ENCODE measurements around the gene NTMT1.
"Not testable (repeated sequence)": the region's sequence is repeated elsewhere in the genome, so short reads cannot be mapped to it uniquely, and the experiment has no call there.

The NTMT1 gene

GRCh38 chr9:129654554-129655040 lies 28.6 kb downstream of the NTMT1 start:
- Histone ChIP-seq H3K27ac (ENCODE audit: low read depth, low read length) (no peak overlapping the region), H3K9ac (ENCODE audit: low read depth in 1 of 2, low read length in 2 of 2) (no peak overlapping the region), H3K36me3 (ENCODE audit: control insufficient read depth in 1 of 2, insufficient read depth in 2 of 2, low read length in 2 of 2) (no peaks in the 10 kb centered on the region), H3K4me3 (ENCODE audit: low read depth in 1 of 2, low read length in 2 of 2) (no peak overlapping the region), H3K27me3 (ENCODE audit: control insufficient read depth in 1 of 2, insufficient read depth in 2 of 2, low read length in 2 of 2) (no peaks in the 10 kb centered on the region), H3K4me1 (ENCODE audit: control insufficient read depth in 1 of 2, insufficient read depth in 2 of 2, low read length in 2 of 2) (peaks cover 8 to 11% of the 10 kb centered on the region in 2 donors), H3K9me3 (ENCODE audit: control insufficient read depth in 1 of 2, low read length in 2 of 2) (no peaks in the 10 kb centered on the region)

GRCh38 chr9:129655154-129655553 lies 29.2 kb downstream of the NTMT1 start:
- H3K9ac ChIP-seq (ENCODE audit: low read depth in 1 of 2, low read length in 2 of 2): no peak overlapping the region
- H3K36me3 ChIP-seq (ENCODE audit: control insufficient read depth in 1 of 2, insufficient read depth in 2 of 2, low read length in 2 of 2): no peaks in the 10 kb centered on the region
- H3K9me3 ChIP-seq (ENCODE audit: control insufficient read depth in 1 of 2, low read length in 2 of 2): no peaks in the 10 kb centered on the region
- H3K4me3 ChIP-seq (ENCODE audit: low read depth in 1 of 2, low read length in 2 of 2): no peak overlapping the region
- H3K27ac ChIP-seq (ENCODE audit: low read depth, low read length): no peak overlapping the region
- H3K4me1 ChIP-seq (ENCODE audit: control insufficient read depth in 1 of 2, insufficient read depth in 2 of 2, low read length in 2 of 2): peaks cover 8 to 11% of the 10 kb centered on the region in 2 donors
- no peaks in the 10 kb centered on the region for H3K27me3 ChIP-seq (ENCODE audit: control insufficient read depth in 1 of 2, insufficient read depth in 2 of 2, low read length in 2 of 2)

- Histone ChIP-seq H3K36me3 (ENCODE audit: control insufficient read depth in 1 of 2, insufficient read depth in 2 of 2, low read length in 2 of 2) (no peaks in the 10 kb centered on the region), H3K27ac (ENCODE audit: low read depth, low read length) (no peak overlapping the region), H3K9ac (ENCODE audit: low read depth in 1 of 2, low read length in 2 of 2) (no peak overlapping the region), H3K4me1 (ENCODE audit: control insufficient read depth in 1 of 2, insufficient read depth in 2 of 2, low read length in 2 of 2) (peaks cover 8 to 11% of the 10 kb centered on the region in 2 donors), H3K9me3 (ENCODE audit: control insufficient read depth in 1 of 2, low read length in 2 of 2) (no peaks in the 10 kb centered on the region), H3K27me3 (ENCODE audit: control insufficient read depth in 1 of 2, insufficient read depth in 2 of 2, low read length in 2 of 2) (no peaks in the 10 kb centered on the region), H3K4me3 (ENCODE audit: low read depth in 1 of 2, low read length in 2 of 2) (no peak overlapping the region)
Measured at GRCh38 chr9:129655696-129656095, 29.7 kb downstream of the NTMT1 start.

DNA sequence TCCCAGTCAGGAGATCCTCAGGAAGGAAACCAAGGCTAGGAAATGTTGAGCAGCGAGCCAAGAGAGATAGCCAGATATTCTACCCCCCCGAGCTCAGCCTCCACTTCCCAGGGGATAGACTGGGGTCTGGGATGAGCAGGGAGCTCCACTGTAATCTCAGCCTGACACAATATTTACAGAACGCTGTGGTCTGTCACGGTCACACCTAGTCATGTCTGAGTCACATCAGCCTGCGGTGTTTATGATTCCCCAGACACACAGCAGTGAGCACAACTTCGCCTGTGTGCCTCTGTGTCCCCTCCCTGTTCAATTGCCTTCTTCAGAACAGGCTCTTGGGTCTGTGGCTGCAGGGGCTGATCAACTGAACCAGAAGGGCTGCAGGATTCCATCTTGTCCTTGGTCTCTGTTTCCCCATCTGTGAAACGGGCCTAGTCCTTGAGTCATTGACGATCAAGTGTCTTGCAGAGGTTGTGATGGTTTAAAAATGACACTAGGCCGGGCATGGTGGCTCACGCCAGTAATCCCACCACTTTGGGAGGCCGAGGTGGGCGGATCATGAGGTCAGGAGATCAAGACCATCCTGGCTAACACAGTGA lies 30.9 kb downstream of the NTMT1 start:
- no peaks in the 10 kb centered on the region for H3K9me3 ChIP-seq (ENCODE audit: control insufficient read depth in 1 of 2, low read length in 2 of 2)
- H3K36me3 ChIP-seq (ENCODE audit: control insufficient read depth in 1 of 2, insufficient read depth in 2 of 2, low read length in 2 of 2): no peaks in the 10 kb centered on the region
- H3K4me3 ChIP-seq (ENCODE audit: low read depth in 1 of 2, low read length in 2 of 2): no peak overlapping the region
- H3K9ac ChIP-seq (ENCODE audit: low read depth in 1 of 2, low read length in 2 of 2): no peak overlapping the region
- H3K27me3 ChIP-seq (ENCODE audit: control insufficient read depth in 1 of 2, insufficient read depth in 2 of 2, low read length in 2 of 2): peaks cover 0 to 3% of the 10 kb centered on the region in 2 donors
- peaks cover 8 to 11% of the 10 kb centered on the region in 2 donors for H3K4me1 ChIP-seq (ENCODE audit: control insufficient read depth in 1 of 2, insufficient read depth in 2 of 2, low read length in 2 of 2)
- no peak overlapping the region for H3K27ac ChIP-seq (ENCODE audit: low read depth, low read length)

GRCh38 chr9:129661029-129661428 lies 35.1 kb downstream of the NTMT1 start:
- no peaks in the 10 kb centered on the region for H3K4me1 ChIP-seq (ENCODE audit: control insufficient read depth in 1 of 2, insufficient read depth in 2 of 2, low read length in 2 of 2)
- no peak overlapping the region for H3K27ac ChIP-seq (ENCODE audit: low read depth, low read length)
- no peak overlapping the region for H3K4me3 ChIP-seq (ENCODE audit: low read depth in 1 of 2, low read length in 2 of 2)
- H3K36me3 ChIP-seq (ENCODE audit: control insufficient read depth in 1 of 2, insufficient read depth in 2 of 2, low read length in 2 of 2): no peaks in the 10 kb centered on the region
- H3K9ac ChIP-seq (ENCODE audit: low read depth in 1 of 2, low read length in 2 of 2): no peak overlapping the region
- H3K27me3 ChIP-seq (ENCODE audit: control insufficient read depth in 1 of 2, insufficient read depth in 2 of 2, low read length in 2 of 2): peaks cover 3 to 4% of the 10 kb centered on the region in 2 donors
- H3K9me3 ChIP-seq (ENCODE audit: control insufficient read depth in 1 of 2, low read length in 2 of 2): no peaks in the 10 kb centered on the region

- H3K36me3 ChIP-seq (ENCODE audit: control insufficient read depth in 1 of 2, insufficient read depth in 2 of 2, low read length in 2 of 2); H3K9ac ChIP-seq (ENCODE audit: low read depth in 1 of 2, low read length in 2 of 2); H3K4me3 ChIP-seq (ENCODE audit: low read depth in 1 of 2, low read length in 2 of 2); H3K27me3 ChIP-seq (ENCODE audit: control insufficient read depth in 1 of 2, insufficient read depth in 2 of 2, low read length in 2 of 2); H3K9me3 ChIP-seq (ENCODE audit: control insufficient read depth in 1 of 2, low read length in 2 of 2); H3K4me1 ChIP-seq (ENCODE audit: control insufficient read depth in 1 of 2, insufficient read depth in 2 of 2, low read length in 2 of 2); H3K27ac ChIP-seq (ENCODE audit: low read depth, low read length): not testable (repeated sequence)
Measured at GRCh38 chr9:129662239-129662638, 36.3 kb downstream of the NTMT1 start.

GRCh38 chr9:129664746-129665388 lies 38.9 kb downstream of the NTMT1 start:
- Histone ChIP-seq H3K9ac (ENCODE audit: low read depth in 1 of 2, low read length in 2 of 2) (no peak overlapping the region), H3K9me3 (ENCODE audit: control insufficient read depth in 1 of 2, low read length in 2 of 2) (no peaks in the 10 kb centered on the region), H3K27me3 (ENCODE audit: control insufficient read depth in 1 of 2, insufficient read depth in 2 of 2, low read length in 2 of 2) (peaks cover 11 to 14% of the 10 kb centered on the region in 2 donors), H3K36me3 (ENCODE audit: control insufficient read depth in 1 of 2, insufficient read depth in 2 of 2, low read length in 2 of 2) (no peaks in the 10 kb centered on the region), H3K4me1 (ENCODE audit: control insufficient read depth in 1 of 2, insufficient read depth in 2 of 2, low read length in 2 of 2) (no peaks in the 10 kb centered on the region), H3K27ac (ENCODE audit: low read depth, low read length) (no peak overlapping the region), H3K4me3 (ENCODE audit: low read depth in 1 of 2, low read length in 2 of 2) (peak overlapping the region; percentile 15 to 16)

GRCh38 chr9:129665389-129665775 lies 39.4 kb downstream of the NTMT1 start, which contains the start of gene PRRX2:
TSS of gene PRRX2 (plus strand) at chr9:129665647. CDS start at chr9:129665868, 221 bp downstream.
- H3K27me3 ChIP-seq (ENCODE audit: control insufficient read depth in 1 of 2, insufficient read depth in 2 of 2, low read length in 2 of 2): peaks cover 11 to 14% of the 10 kb centered on the region in 2 donors
- peak within 1 kb of the TSS; percentile 15 to 16 for H3K4me3 ChIP-seq (ENCODE audit: low read depth in 1 of 2, low read length in 2 of 2)
- no peaks in the 10 kb centered on the region for H3K36me3 ChIP-seq (ENCODE audit: control insufficient read depth in 1 of 2, insufficient read depth in 2 of 2, low read length in 2 of 2)
- H3K4me1 ChIP-seq (ENCODE audit: control insufficient read depth in 1 of 2, insufficient read depth in 2 of 2, low read length in 2 of 2): no peaks in the 10 kb centered on the region
- no peak within 1 kb of the TSS for H3K27ac ChIP-seq (ENCODE audit: low read depth, low read length)
- H3K9me3 ChIP-seq (ENCODE audit: control insufficient read depth in 1 of 2, low read length in 2 of 2): no peaks in the 10 kb centered on the region
- H3K9ac ChIP-seq (ENCODE audit: low read depth in 1 of 2, low read length in 2 of 2): no peak within 1 kb of the TSS

DNA sequence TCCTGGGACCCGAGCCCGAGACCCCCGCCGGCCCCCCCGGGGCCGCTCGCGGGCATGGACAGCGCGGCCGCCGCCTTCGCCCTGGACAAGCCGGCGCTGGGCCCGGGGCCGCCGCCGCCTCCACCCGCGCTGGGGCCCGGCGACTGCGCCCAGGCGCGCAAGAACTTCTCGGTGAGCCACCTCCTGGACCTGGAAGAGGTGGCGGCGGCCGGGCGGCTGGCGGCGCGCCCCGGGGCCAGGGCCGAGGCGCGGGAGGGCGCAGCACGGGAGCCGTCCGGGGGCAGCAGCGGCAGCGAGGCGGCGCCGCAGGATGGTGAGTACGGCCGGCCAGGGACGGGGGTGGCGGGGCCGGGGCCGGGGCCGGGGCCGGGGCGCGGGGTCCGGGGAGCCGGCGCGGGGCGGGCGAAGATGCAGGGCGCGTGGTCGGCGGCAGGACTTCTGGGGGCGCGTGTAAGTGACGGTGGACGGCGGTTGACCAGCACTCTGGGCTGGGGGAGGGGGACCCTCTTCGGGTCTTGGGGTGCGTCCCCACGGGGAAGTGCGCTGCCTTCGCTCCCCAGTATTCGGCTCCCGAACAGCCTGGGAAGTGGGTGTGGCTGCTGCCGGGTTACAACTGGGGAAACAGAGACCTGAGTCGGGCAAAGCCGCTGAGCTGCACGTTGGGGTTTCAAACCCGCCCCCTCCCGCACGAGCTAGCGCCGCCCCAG lies 40.0 kb downstream of the NTMT1 start:
- Histone ChIP-seq H3K9ac (ENCODE audit: low read depth in 1 of 2, low read length in 2 of 2) (no peak overlapping the region), H3K36me3 (ENCODE audit: control insufficient read depth in 1 of 2, insufficient read depth in 2 of 2, low read length in 2 of 2) (no peaks in the 10 kb centered on the region), H3K4me1 (ENCODE audit: control insufficient read depth in 1 of 2, insufficient read depth in 2 of 2, low read length in 2 of 2) (no peaks in the 10 kb centered on the region), H3K4me3 (ENCODE audit: low read depth in 1 of 2, low read length in 2 of 2) (no peak overlapping the region), H3K9me3 (ENCODE audit: control insufficient read depth in 1 of 2, low read length in 2 of 2) (no peaks in the 10 kb centered on the region), H3K27me3 (ENCODE audit: control insufficient read depth in 1 of 2, insufficient read depth in 2 of 2, low read length in 2 of 2) (peaks cover 11 to 14% of the 10 kb centered on the region in 2 donors), H3K27ac (ENCODE audit: low read depth, low read length) (no peak overlapping the region)

- Histone ChIP-seq H3K36me3 (ENCODE audit: control insufficient read depth in 1 of 2, insufficient read depth in 2 of 2, low read length in 2 of 2) (no peaks in the 10 kb centered on the region), H3K27me3 (ENCODE audit: control insufficient read depth in 1 of 2, insufficient read depth in 2 of 2, low read length in 2 of 2) (peaks cover 11% of the 10 kb centered on the region in 2 donors), H3K9me3 (ENCODE audit: control insufficient read depth in 1 of 2, low read length in 2 of 2) (no peaks in the 10 kb centered on the region), H3K9ac (ENCODE audit: low read depth in 1 of 2, low read length in 2 of 2) (no peak overlapping the region), H3K27ac (ENCODE audit: low read depth, low read length) (no peak overlapping the region), H3K4me1 (ENCODE audit: control insufficient read depth in 1 of 2, insufficient read depth in 2 of 2, low read length in 2 of 2) (no peaks in the 10 kb centered on the region), H3K4me3 (ENCODE audit: low read depth in 1 of 2, low read length in 2 of 2) (no peak overlapping the region)
Measured at GRCh38 chr9:129666575-129666974, 40.6 kb downstream of the NTMT1 start.

Data from duodenal mucosa (tissue), 2 donors.